ENCODE measurements around the gene PRKCH.

The PRKCH gene

GRCh38 chr14:61418746-61419145 lies 97.4 kb downstream of the PRKCH start:
- no peak for DNase-seq (ENCODE audit: low read depth in 2 of 2, low spot score in 1 of 2)

DNA sequence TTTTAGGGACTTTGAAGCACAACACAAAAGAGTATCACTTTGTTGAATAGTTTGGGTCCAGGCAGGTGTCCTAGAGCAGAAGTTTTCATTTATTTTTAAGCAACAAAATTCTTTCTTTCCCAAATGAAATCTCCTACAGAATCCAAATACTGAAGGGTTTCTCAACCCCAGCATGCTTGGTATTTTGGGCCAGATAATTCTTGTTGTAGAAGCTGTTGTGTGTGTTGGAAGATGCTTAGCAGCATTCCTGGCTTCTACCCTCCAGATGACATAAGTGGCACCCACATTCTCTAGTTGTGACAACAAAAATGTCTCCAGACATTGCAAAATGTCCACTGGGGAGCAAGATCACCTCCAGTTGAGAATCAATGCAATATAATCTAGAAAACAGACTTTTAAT lies 97.8 kb downstream of the PRKCH start:
- DNase-seq (ENCODE audit: low read depth in 2 of 2, low spot score in 1 of 2): no peak

DNA sequence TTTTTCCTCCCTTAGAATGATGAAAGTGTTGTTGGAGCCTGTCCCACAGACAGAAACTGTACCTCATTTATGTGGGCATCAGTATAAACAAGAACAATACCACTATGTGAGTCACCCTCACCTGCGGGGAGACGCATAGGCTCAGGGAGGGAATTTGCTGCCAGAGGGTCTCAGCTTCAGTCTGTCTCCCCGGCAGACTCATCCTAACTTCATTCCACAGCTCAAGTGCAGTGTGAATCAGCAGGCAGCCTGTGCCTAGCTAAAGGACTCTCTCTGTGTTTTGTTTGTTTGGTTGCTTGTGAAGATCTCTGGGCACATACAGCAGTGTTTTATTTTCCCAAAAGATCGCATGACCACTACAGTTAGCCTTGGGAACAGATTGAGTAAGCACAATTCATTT lies 98.9 kb downstream of the PRKCH start:
- no peak for DNase-seq (ENCODE audit: low read depth in 2 of 2, low spot score in 1 of 2)

GRCh38 chr14:61421212-61421923 lies 100.0 kb downstream of the PRKCH start:
- no peak for DNase-seq (ENCODE audit: low read depth in 2 of 2, low spot score in 1 of 2)

- no peak for DNase-seq (ENCODE audit: low read depth in 2 of 2, low spot score in 1 of 2)
Measured at GRCh38 chr14:61426048-61426447, 104.7 kb downstream of the PRKCH start.

- DNase-seq (ENCODE audit: low read depth in 2 of 2, low spot score in 1 of 2): no peak
Measured at GRCh38 chr14:61428261-61428660, 106.9 kb downstream of the PRKCH start.

- DNase-seq (ENCODE audit: low read depth in 2 of 2, low spot score in 1 of 2): no peak
Measured at GRCh38 chr14:61429316-61429715, 107.9 kb downstream of the PRKCH start.

GRCh38 chr14:61430066-61430757 lies 108.8 kb downstream of the PRKCH start:
- no peak for DNase-seq (ENCODE audit: low read depth in 2 of 2, low spot score in 1 of 2)

DNA sequence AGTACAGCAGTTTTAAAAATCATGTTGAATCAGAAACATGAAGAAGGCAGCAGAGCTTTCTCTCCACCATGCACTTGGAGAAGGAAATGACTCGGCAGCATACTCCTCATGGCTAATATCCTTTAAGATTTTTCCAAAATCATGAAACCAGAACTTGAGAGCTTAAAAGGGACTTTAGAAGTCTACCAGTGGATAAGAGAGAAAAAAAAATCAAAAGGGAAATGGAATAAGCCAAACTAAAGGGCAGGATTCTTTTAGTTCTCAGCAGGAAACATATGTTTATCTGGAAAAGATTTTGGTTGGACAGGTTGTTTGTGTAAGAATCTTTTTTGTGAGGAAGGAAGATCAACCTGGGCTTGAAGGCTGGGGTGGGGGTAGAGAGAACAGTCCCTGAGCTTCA lies 111.8 kb downstream of the PRKCH start:
- DNase-seq (ENCODE audit: low read depth in 2 of 2, low spot score in 1 of 2): no peak

GRCh38 chr14:61433828-61434227 lies 112.4 kb downstream of the PRKCH start:
- no peak for DNase-seq (ENCODE audit: low read depth in 2 of 2, low spot score in 1 of 2)

DNA sequence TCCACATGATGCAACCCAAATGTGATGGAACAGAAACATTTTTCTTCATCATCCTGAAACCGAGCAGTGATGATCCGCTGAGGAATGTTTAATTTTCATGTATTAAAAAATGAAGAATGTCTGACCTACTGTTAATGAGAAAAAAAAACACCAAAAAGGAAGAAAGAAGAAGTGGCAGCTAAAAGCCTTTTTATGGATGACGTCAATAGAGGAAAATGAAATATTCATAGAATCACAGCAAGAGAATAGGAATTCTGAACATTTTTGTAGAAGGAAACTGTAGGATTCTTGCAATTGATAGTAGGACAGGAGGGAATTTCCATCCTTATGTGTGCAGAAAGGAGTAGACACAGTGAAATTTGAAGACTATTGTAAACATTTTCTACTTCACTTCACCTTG lies 112.9 kb downstream of the PRKCH start:
- DNase-seq (ENCODE audit: low read depth in 2 of 2, low spot score in 1 of 2): no peak

- DNase-seq (ENCODE audit: low read depth in 2 of 2, low spot score in 1 of 2): no peak
Measured at GRCh38 chr14:61435563-61436337, 114.4 kb downstream of the PRKCH start.

GRCh38 chr14:61437381-61437780 lies 116.0 kb downstream of the PRKCH start:
- no peak for DNase-seq (ENCODE audit: low read depth in 2 of 2, low spot score in 1 of 2)

DNA sequence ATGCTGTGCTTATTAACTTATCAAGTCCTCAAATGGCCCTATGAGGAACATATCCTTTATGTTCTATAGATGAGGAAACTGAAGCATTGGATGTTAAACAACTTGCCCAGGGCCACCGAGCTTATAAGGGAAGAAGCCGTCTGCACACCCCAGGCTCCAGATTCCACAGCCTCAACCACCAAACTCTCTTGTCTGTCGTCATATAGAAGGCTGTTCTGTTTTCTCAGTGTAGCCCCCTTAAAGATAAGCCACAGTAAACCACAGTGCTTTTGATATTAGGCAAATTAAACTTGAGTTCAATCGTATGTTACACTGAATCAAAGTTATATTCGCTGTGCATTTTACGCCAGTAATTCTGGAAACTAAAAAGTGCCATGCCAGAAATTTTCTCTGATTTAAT lies 116.7 kb downstream of the PRKCH start:
- no peak for DNase-seq (ENCODE audit: low read depth in 2 of 2, low spot score in 1 of 2)

GRCh38 chr14:61438497-61438859 lies 117.1 kb downstream of the PRKCH start:
- DNase-seq (ENCODE audit: low read depth in 2 of 2, low spot score in 1 of 2): no peak

DNA sequence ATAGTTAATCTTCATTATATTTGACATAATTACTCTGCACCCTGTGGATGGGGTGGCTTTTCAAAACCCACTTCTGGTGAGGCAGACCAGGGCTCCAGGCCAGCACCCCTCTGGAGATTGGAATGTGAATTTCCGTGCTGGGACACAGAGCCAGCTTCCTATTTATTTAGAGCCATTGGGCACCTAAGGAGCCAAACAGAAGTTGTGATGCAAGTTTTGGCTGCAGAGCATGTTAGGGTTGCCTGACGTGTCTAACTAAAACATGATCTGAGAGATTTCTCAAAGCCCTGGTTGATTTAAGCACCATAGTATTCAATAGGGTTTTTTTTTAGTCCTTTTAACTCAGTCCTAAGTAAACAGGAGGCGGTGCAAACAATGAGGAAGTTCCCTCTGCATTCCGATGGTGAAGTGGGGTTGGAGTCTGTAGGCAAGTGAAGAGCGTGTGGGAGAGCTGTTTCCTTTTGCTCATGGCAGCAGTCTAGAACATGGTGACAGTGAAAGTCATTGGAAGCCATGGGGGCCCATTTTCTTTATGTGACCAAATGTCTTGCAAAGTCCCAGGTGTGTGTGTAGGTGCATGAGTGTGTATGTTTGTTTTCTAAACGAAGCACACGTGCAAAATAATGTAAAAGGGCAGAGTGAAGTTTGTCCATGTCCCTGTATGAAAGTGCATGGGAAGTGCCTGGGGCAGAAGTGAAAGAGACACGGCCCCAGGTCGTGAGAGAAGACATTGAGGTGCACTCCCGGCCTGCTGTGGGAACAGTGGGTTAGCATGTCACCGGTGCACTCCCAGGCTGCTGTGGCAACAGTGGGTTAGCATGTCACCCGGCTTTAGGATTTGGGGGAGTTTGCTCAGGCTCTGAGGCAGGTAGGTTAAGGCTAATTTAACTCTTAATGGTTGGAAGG lies 117.7 kb downstream of the PRKCH start:
- DNase-seq (ENCODE audit: low read depth in 2 of 2, low spot score in 1 of 2): no peak

GRCh38 chr14:61439779-61440418 lies 118.5 kb downstream of the PRKCH start:
- no peak for DNase-seq (ENCODE audit: low read depth in 2 of 2, low spot score in 1 of 2)

GRCh38 chr14:61443481-61443880 lies 122.1 kb downstream of the PRKCH start:
- no peak for DNase-seq (ENCODE audit: low read depth in 2 of 2, low spot score in 1 of 2)

DNA sequence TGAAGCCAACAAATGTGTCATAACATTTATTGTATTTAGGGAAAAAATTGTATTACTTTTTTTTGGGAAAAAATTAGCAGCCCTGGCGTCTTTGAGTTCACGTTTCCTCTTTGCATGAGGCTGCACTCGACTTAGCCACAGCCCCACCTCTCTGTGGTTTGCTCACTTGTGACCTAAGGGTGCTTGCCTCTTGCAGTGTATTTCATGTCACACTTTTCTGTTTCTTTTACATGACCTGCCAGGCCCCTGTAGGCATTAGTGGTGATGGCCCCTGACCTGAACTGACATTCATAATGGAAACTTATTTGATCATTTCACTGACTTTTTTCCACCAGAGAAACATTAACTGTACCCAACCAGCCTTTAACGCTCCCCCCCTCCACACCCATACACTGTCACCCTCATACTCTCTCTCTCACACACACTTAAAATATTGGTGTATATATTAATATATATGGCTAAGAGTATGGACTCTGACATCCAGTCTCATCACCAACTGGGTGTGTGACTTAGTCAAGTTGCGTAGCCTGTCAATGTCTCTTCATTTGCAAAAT lies 122.9 kb downstream of the PRKCH start:
- peak; percentile 45 to 53 for DNase-seq (ENCODE audit: low read depth in 2 of 2, low spot score in 1 of 2)

GRCh38 chr14:61451491-61451890 lies 130.1 kb downstream of the PRKCH start:
- DNase-seq (ENCODE audit: low read depth in 2 of 2, low spot score in 1 of 2): no peak
